GM21717 (cell line): ENCODE results near the gene IKZF1.

ENCODE experiments used
- ATAC-seq: cut with Tn5 transposase; IDR thresholded peaks from one replicate; pipeline ENCODE4 v1.9.1; 2021; ENCODE audit warnings: mild to moderate bottlenecking, moderate library complexity; ENCODE audit not compliant: unreplicated experiment

Gene IKZF1

DNA sequence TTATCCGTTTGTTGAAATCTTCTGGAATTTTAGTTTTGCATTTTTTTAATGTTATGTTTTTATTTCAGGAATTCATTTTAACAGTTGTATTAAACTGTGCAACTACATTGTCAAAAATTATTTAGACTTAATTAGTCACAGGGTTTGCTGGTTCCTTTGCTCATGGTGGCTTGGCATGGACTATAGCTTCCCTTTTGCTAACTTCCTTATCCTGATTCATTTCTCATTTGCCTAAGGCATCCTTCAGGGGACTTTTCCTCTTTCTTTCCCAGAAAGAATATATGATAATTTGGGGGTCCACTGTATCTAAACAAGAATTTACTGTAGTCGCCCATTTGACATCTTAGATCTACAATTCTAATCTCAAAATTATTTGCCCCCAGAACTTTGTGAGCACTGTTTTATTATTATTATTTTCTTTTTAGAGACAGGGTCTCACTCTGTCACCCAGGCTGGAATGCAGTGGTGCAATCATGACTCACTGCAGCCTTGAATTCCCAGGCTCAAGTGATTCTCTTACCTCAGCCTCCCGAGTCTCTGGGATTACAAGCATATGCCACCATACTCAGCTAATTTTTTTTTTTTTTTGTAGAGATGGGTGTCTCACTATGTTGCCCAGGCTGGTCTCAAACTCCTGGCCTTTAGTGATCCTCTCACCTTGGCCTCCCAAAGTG, 131.8 kb downstream of the IKZF1 start:
- no peak for ATAC-seq

DNA sequence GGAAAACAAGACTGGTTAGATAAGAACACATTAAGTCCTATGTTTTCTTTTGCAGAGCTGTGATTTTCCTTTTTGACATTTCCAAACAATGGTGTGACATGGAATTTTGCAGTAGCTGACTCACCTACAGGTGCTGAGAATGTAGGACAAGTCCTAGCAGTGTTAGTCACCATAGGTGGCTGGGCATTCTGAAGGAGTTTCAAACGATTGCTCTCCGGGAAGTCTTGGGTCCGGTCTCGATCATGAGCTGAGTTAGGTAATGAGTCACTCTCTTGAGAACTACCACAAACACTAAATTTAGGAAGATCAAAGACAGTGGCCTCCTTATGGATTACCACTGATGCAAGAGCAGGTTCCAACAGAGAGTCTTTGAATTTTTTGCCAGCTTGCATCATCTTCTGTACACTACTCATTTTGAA, 142.0 kb downstream of the IKZF1 start:
- ATAC-seq = peak; percentile 53

DNA sequence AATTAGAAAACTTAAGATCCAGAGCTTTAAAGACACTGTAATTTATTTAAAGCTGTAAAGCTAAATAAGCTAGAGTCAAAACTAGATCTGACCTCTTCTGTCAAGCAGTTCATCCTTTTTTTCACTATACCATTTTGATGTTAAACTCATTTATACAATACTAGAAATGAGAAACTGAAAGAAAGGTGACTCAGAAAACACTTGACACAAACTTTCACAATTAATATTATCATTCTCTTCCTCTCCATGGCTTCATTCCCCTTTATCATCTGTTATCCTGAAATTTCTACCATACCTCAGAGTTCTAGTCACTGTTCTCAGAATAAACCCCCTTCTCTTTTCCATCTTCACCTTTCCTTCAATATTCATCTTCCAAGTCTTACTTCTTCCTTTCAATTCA, 144.3 kb downstream of the IKZF1 start:
- ATAC-seq = peak; percentile 40

DNA sequence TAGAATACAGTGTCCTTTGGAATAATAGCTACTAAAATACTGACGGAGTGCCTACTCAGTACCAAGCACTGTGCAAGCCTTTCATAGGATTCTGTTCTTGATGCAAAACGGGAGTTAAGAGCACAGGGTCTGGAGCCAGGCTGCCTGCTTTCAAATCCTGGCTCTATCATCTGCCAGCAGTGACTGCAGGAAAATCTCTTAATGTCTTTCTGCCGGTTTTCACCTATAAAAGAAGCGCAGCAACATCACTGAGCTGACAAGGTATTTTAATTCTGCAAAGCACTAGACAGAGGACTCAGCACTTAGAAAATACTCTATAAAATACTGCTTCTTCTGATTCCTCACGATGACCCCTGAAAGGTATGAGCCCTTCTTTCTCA, 145.0 kb downstream of the IKZF1 start:
- peak; percentile 5 for ATAC-seq

DNA sequence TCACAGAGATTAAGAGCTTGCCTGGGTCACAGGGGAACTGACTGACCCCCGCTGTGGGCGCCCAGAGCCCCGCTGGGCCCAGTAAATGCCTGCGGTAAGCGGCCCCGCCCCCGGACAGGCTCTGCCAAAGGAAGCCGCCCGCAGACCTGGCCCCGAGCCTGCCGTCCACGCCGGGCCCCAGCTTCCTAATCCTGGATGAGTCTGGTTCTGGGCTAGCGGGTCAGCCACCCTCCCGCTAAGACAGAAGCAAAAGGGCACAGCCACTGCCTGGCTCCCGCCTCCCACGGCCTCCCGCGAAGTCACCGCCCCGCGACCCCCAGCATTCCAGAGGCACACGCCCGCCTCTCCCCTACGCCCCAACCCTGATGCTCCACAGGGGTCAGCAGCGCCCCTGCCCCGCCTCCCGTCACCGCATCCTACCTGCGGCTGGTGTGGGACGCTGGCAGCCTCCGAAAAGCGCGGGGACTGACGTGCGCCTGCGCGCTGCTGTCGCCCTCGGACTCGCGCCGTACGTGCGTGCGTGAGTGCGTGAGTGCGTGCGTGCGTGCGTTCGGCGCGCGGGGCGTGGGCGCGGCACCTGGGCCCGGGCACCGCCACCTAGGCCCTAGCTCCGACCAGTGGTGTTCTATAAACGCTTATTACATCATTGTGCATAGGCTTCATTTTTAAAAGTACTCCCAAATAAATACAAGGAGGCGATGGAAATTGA, 145.5 kb downstream of the IKZF1 start, which contains the start of gene FIGNL1:
FIGNL1 (minus strand) TSS at position 470 of the 709 bp plus-strand sequence. CDS start 3,063 bp downstream, outside the sequence.
- peak; percentile 81 for ATAC-seq

DNA sequence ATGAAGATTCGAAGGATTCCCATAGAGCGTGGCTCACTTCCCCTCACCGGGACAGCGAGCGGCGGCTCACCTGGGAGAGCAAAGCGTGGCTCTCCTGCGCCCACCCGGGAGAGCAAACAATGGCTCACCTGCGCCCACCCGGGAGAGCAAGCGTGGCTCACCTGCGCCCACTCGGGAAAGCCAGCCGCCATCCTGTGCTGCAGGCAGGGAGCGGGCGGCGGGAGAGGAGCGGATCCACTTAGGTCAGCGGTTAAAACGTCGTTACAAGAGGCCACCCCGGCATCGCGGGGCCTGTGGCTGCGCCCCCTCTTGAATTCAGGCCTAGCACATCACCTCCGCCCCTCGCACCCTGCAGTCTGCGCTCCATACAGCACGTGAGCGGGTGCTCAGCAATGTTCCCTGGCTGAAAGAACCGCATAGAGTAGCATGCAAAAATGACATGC, 146.1 kb downstream of the IKZF1 start:
- peak; percentile 9 for ATAC-seq
